Measurements from ENCODE around the gene MTMR4.
"Not testable (repeated sequence)": the region's sequence is repeated elsewhere in the genome, so short reads cannot be mapped to it uniquely, and the experiment has no call there.

MTMR4 gene

DNA sequence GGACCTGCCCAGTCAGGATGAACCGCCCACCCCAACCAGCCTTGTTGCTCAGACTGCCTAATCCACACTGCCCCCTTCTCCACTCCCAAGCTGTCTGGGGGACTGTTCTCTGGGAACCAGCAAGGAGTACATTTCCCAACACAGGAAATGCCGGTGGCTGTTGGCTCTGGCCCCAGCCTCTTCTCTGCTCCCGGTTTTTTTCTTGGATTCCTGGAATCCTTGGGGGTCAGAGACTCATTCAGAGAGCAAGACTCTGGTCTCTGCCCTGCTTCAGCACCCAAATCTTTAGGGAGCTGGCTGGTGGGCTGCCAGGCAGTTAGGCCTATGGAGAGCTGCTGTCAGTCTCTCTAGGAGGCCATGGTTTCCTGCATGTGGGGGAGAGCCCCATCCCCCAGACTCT, 10.8 kb upstream of the MTMR4 start:
- no peak for DNase-seq (ENCODE audit: low read depth in 2 of 2)

DNA sequence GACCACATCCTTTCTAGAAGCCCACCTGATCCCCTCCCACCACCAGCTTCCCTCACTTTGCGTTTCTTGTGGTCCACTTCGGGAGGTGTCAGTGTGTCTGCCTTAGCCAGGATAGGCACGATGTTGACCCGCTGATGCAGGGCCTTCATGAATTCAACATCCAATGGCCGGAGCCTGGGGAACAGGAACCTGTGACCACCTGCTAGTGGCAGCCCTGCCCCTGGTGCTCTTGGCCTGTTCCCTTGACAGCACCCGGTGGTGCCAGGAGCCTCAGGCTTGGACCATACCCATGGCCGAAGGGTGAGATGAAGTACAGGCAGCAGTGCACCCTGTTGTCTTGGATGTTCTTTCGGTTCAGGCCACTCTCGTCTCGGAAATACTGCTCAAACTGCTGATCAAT, 7.2 kb upstream of the MTMR4 start:
- no peak for DNase-seq (ENCODE audit: low read depth in 2 of 2)

DNA sequence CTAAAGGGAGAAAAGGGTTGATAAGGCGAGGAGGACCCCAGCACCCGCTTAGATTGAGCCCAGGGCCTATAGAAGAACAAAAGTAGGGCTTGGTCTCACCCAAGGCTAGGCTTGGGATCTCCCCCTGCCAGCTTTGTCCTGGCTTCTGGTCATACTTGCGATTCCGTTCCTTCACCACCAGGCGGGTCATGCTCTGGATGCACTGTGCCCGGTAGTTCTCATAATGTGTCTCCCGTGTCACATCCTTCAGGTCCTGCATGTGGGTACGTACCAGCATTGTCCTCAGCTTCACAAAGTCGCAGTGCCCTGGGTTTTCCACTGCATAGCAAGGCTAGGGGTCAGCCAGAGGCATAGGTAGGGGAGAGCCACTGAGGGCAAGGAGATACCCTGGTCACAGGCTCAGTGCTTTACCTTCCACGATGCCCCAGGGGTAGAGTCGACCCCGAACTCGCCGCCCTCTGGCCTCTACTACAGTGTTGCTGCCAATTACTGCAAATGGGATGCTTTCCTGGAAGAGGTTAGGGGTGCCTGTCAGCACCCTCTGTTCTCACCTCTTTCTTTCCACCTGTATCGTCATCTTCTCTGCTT, 6.5 kb upstream of the MTMR4 start:
- DNase-seq (ENCODE audit: low read depth in 2 of 2): no peak

DNA sequence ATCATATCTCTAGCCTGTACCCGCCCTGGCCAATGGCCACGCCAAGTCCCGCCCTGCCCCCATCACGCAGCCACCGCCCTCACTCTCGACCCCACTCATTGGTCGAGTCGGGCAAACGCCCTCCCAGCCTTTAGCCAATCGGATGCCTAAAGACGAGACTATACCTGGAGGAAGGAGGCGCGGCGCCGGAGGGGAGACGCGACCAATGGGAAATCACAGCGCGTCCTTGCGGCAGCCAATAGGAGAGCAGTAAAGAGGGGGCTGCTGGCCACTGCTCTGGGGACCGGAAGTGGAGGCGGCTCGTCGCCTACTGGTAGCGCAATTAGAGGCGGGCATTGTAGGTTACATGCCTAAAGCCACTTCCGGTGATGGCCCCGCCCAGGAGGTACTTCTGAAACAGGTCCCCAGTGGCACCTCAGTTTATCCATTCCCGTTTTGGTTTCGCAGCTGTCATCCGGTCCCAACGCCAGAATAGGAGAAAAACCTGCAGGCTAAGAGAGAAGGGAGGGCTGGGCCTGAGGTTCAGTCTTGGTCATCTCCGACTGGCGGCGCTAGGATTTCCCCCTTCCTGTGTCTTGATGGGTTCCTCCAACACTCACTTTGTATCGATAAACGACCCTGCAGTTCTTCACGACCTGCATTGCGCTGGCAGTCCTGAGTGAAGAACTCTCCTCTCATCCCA, 3.6 kb upstream of the MTMR4 start:
- peak; percentile 97 to 99 for DNase-seq (ENCODE audit: low read depth in 2 of 2)

DNA sequence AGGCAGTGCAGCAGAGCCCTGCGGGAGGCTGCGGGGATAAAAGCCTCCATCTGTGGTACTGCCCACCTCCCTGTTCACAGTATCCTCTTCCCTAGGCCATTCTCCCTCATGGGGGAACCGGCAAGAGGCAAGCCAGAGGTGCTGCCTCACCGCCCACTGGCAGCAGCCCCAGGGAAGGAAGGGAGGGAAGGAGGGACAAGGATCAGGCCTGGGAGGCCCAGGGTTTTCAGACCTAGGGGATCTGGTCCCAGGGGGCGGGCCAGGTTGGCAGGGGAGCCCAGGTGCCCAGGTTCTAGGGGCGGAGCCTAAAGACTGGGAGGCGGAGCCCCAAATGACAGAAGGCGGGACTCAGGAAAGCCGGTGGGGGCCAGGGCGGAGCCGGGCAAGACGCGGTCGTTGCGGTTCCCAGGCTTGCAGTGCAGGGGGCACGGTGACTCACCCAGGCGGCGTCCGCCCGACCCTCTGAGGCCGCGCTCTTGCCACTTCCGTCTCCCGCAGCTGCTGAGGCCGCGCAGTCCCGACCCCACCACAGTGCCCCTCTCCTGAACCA, 3.0 kb upstream of the MTMR4 start:
- no peak for DNase-seq (ENCODE audit: low read depth in 2 of 2)

DNA sequence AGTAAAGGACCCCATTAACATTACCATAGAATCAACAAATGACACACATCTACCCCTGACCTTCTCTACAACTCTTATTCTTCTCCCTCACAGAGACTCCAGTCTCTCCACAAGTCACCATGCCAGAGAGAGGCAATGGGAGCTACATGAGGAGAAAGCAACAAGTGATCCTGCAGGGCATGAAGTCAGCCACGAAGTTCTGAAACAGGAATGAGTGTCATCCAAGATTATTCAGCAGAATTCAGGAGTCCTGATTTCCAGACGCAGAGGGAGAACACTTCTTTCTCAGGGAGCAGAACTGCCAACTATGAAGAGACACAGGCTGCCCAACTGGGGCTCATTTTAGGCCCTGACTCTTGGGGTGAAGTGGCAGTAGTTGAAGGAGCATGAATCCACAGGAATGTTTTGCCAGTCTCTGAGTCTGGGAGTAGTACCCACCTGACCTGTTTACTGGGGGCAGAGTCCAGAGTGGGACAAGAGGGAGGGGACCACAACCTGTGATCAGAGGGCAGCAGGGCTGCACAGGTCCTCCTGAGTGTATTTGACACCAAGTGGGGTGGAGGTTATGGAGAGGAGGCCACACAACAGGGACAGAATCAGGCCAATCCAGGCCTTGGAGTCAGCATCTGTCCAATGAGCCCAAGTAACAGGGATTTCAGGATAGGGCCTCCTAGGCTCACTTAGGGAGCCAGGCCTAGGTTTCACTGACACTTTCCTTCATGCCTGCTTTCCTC, 2.4 kb upstream of the MTMR4 start:
- no peak for DNase-seq (ENCODE audit: low read depth in 2 of 2)

DNA sequence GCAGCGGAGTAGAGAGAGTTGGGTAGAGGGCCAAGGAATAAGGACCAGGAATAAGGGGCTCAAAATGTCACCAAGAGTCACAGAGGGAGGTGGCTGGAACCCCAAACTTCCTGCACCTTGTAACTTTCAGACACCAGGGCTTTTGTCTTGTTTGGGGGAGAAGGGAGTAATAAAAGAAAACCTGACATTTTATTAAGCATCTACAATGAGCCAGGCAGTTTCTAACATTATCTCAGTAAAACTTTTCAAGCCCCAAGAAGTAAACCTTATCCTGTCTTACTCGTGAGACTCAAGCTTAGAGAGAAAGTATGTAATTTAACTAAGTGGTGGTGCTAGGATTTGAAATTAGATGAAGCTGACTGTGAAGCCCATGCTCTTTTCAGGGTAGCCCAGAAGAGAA, 848 bp upstream of the MTMR4 start:
- DNase-seq (ENCODE audit: low read depth in 2 of 2): no peak

DNA sequence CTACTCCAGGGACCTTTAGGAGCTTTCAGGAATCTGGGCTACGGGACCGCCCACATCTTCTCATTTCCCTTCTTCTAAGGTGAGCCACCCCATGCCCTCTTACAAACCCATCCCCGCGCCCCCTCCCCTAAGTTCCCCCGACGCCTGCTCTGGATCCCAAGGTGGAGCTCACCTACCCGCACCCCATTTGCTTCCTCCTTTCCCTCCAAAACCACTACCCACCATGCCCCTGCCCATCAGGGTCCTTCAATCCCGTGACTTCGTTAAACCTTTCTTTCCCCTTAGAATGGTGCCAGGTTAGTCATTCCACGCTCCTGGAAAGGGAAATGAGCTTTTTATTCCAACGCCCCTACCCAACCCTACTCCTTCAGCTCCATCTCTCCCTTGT, 326 bp upstream of the MTMR4 start:
- no peak for DNase-seq (ENCODE audit: low read depth in 2 of 2)

DNA sequence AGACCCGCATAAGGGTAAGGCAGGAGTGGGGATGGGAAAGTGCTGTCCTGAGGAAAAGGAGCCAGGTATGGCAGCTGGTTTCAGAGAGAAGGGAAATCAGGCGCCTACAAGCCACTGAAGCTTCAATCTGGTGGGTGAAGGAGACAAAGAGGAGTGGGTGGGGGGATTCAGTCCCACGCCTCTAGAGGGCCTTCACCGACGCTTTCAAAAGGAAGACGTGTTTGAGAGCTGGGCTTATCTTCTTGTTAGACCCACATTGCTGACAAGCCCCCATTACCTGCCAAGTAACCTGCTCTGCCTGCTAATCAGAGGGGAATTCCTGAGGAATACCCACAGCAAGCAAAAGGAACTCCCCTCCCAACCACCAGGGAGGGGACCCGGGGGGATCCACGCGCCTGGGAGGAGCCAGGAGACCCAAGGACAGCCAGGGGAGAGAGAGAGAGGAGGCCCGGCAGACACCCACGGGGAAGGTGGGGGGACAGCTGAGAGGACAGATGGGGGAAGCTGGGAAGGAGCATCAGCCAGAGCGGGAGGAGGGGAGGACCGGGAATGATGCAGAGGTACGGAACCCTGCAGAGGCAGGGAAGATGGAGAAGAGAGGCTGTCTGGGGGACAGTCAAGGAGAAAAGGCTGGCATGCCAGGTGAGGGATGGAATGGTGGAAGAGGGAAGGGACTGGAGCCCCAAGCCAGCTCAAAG, 1.0 kb downstream of the MTMR4 start:
- no peak for DNase-seq (ENCODE audit: low read depth in 2 of 2)

DNA sequence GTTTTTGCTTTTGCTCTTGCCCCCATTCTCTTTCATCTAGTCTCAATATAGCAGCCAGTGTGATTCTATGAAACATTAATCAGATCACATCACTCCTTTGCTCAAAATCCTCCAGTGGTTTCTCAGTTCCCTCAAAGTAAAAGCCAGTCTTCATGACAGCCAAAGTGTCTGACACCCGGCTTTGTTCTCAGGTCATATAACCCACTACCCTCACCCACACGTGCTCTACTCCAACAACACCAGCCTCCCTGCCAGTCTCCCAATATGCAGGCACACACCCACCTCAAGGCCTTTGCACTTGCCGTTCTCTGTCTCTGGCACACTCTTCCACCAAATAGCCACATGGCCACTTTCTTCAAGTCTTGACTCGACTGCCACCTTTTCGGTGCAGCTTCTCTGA, 4.4 kb downstream of the MTMR4 start:
- DNase-seq (ENCODE audit: low read depth in 2 of 2): no peak

DNA sequence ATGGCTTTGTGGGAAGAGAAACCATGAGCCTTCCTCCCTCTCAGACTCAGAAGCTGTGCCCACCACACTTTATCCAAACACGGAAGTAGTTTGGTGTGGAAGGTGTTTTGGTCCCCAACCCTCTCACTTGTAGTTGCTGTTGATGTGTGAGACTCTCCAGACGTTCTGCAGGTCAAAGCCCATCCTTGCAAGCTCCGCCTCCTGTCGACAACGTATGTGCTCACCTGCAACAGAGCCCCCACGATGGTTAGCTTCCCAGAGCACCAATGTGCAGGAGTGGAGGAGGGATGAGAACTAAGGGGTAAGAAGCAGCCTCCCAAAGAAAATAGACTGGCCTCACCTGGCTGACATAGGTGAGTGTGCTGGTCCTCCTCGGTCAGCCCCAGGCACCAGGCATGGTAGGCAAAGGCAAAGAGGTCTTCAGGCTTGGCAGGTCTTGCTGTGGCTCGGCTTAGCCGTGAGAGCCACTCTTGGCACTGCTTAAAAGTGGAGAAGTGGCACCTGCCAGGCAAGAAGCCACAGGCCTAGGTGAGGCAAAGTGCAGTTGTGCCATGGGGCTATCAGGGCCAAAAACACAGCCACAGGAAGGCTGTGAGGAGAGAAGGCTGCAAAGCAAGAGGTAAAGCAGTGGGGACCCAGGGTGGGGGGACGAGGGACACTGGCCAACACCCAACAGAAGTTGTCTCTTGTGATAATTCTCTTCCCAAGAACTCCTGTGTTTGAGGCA, 5.9 kb downstream of the MTMR4 start:
- DNase-seq (ENCODE audit: low read depth in 2 of 2): no peak

DNA sequence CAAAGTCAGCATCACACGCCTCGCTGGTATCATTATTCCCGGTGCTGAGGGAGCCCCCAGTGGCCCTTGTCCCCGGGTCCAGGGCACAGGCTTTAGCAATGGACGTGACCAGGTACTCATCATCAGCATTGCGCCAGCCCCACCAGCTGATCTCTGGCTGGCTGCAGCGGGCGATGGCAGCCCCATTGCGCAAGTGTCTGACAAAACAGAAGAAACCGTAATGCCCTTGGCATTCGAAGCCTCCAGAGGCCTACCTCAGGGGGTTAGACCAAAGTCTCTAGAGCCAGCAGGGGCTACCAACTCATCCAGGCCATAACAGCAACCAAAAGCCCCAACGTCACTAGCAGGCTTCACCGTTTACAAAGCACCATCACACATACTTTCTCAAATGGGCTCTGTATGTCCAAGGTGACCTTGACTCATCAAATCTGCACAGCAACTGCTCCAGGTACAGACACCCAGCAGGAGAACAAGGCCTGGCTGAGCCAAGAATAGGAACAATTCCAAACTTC, 7.3 kb downstream of the MTMR4 start:
- no peak for DNase-seq (ENCODE audit: low read depth in 2 of 2)

DNA sequence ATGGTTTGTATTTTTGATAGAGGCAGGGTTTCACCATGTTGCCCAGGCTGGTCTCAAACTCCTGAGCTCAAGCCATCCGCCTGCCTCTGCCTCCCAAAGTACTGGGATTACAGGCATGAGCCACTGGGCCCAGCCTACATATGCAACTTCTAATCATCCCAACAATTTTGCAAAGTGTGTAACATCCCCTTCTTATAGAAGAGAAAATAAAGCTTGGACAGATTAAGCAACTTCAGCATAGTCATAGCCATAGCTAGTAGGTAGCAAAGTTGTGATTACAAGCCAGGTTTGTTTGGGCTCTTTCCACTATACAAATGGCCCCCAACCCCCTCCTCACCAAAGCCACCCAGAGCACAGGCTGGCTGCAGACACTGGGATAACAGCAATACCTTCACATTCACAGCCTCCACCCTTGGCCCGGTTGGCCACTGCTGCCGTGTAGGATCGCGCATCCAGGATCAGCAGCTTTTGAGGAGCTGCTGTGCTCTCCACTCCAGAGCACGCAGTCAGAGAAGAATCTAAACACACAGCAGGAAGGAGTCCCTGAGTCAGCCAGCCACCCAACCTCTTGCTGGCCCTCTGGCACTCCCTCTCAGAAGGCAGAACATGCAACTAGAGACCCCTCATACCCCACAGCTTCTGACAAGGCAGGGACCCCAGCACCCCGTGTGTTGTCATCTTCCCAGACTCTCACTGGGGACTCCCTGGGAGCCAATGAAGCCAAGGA, 7.9 kb downstream of the MTMR4 start:
- no peak for DNase-seq (ENCODE audit: low read depth in 2 of 2)

DNA sequence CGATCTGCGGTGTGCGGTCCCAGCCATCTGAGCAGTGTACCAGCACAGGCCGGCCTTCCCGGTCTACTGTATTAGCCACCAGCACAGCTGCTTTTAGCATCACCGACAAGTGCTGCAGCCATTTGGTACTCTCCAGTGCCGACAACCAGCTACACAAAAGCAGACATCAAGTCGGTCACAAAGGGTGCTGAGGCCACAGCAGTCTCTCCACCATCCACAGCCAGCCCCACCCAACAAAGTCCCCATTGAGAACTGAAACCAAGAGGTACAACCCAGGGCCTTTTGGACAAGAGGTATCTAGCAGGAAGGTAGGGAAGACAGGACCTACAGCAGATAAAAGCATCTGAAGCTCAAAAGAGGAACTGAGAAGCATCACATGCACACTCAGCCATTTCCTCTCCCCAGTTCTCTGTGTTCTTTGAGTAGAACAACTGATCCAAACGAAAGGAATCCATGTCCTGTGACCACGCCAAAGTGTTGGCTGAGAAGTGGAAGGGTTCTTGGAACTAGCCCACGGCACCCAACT, 9.5 kb downstream of the MTMR4 start:
- no peak for DNase-seq (ENCODE audit: low read depth in 2 of 2)

DNA sequence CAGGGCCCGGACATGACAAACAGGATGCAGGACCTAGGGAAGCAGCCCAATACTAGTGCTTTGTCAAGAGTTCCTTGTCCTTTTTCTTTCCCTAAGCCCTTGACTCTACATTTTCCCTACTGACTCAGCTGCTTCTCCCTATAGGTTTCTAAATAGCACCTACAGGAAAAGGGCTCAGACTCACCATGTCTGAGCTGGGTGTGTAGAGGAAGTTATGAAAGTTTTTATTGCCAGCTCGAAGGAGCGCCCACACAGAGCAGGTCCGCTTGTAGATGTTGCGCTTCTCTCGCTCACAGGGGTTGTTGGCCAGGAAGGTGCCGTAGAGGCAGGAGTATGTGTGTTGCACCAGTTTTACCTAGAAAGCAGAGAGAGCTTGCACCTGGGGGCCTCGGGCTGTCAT, 10.6 kb downstream of the MTMR4 start:
- DNase-seq (ENCODE audit: low read depth in 2 of 2): no peak

DNA sequence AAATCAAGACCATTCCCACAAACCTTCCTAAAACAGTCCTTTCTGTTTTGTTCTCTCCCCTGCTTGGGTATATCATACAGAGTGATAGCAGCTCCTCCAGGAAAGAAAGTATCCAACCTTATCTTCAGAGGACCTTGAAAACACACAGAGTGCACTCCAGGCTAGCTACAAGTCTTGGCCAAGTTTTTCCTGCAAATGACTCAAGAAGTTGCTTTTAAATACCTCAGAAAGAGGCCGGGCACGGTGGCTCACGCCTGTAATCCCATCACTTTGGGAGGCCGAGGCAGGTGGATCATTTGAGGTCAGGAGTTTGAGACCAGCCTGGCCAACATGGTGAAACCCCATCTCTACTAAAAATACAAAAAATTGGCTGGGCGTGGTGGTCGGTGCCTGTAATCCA, 11.3 kb downstream of the MTMR4 start:
- DNase-seq (ENCODE audit: low read depth in 2 of 2): not testable (repeated sequence)

DNA sequence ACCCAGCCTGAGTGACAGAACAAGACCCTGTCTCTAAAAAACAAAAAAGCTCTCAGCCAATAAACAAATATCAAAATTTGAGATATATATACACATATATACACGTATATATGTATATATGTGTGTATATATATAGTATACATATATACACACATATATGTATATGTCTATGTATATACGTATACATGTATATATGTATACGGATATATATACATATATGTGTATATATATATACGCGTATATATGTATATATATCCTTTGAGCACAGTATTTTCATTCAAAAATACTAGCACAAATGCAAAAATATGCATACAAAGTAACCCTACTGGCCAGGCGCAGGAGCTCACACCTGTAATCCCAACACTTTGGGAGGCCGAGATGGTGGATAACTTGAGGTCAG, 13.0 kb downstream of the MTMR4 start:
- no peak for DNase-seq (ENCODE audit: low read depth in 2 of 2)

DNA sequence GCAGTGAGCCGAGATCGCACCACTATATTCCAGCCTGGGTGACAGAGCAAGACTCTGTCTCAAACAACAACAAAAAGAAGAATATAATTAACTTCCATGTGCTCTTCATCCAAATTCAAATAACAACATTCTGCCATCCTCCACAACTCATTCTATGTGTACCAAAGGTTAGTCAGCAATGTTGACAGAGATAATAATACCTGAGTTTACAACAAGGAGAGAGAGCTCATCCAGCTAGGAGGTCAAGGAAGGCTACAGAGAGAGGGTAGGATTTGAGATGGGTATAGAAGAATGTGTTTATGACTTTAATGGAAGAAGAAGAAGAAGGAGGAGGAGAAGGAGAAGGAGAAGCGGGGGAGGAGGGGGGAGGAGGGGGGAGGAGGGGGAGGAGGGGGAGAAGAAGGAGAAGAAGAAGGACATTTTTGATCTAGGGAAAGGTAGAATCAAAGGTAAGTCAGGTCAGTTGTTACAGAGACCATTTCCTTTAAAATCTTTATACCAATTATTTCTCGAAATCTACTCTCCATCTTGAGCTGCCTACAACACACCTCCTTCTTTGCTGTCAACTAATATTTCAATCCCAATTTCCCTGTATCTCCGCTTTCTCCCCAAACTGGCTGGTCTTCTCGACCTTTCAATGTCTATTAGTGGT, 16.1 kb downstream of the MTMR4 start:
- DNase-seq (ENCODE audit: low read depth in 2 of 2): no peak

DNA sequence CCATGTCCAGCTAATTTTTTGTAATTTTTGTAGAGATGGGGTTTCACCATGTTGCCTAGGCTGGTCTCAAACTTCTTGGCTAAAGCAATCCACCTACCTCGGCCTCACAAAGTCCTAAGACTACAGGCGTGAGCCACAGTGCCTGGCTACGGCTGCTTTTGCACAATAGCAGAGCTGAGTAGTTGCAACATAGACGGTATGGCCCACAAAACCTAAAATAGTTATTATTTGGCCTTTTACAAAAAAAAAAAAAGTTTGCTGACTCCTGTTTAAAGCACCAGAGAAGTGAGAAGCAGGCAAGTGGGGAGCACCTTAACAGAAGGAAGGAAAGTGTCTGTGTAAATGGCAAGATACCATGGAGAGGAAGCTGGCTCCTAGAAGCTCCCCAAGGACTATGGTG, 20.9 kb downstream of the MTMR4 start:
- no peak for DNase-seq (ENCODE audit: low read depth in 2 of 2)
